NCI-H748 treated with DMSO at 0.1 percent for 48 hours (cell line): ENCODE results near the gene TAS1R1.
"Not testable (repeated sequence)": the region's sequence is repeated elsewhere in the genome, so short reads cannot be mapped to it uniquely, and the experiment has no call there.

ENCODE experiments used
- DNase-seq: peaks from one replicate; lab custom pipeline; 2025; lab: John Stamatoyannopoulos, UW

TAS1R1 gene

DNA sequence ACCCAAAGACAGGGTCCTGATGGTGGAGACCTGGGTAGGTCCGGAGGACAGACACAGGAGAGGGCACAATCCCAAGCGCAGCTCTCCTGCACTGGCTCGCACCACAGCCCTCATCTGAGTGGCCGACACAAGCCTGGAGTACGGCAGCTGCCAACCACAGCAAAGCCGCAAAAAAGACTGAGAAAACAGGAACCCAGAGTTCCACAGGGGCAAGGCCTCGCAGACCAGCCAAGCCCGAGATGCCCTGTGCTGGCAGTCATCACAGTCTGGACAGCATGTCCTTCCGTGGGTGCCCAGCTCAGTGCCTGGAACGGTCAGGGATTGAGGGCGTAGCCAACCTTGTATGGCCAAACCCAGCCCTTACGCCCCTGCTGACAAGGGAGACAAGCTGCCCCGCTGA is 36.1 kb downstream of the TAS1R1 start:
- no peak for DNase-seq

DNA sequence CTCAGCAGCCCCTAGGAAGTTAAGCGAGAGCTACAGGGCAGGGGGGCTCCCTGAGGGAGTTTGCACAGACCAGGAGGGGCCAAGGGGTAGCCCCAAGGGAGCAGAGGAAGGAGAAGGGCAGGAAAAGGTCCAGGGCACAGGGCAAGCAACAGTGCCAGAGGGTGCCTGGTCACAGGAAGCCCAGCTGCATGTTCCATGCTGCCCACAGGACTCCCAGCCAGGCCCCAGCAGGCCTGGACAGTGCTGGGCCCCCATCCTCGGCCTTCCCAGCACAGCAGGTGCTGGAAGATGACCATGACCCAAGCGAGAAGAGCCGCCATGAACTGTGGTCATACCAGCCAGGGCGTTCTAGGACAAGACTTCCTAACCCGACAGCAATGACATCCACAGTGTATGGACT is 36.5 kb downstream of the TAS1R1 start:
- no peak for DNase-seq

DNA sequence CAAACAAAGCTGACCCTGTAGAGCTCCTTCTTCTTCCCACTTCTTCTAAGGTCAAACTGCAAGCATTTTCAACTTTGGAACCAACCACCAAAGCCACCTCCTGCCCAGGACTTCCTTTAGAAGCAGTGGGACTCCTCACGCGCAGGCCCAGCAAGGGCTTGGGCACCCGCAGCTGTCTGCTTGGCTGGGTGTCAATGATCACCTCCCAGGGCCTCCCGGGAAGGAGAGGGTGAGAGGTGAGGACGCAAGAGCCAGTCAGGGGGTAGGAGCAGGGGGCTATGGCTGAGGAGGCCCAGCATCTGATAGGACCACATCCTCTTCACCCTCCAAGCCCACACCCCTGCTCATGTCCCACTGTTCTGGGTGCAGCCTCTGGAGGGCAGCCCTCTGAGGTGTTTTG is 37.3 kb downstream of the TAS1R1 start:
- no peak for DNase-seq

DNA sequence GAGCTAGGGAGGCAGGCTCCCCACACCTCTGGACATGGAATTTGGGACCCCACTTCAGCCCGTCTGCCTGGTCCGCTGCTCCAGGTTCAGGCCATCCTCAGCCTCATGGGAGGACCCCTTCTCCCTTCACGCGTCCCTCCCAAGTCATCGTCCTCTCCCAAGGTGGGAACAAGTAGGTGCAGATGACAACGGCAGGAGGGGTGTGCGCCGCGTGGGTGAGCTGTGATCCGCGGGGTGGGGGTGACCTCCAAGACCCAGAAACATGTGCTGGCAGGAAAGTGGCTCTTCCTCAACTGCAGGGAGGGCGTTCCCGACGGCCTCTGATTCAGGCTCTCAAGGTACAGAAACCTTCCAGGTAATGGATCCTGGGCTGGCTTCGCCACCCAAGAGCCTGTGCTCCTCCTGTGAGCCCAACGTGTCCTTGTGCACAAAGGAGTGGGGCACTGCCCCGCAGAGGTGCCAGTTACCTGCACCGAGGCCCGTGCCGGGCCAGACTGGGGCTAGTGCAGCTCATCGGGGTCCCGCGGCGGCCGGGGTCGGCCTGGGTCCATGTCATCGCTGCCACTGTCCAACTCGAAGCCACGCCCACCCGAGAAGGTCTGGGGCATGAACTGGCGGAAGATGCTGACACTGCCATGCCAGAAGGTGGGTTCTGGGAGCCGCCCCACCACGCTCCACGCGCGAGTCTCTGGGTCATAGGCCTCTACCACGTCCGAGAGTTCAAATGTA is 37.9 kb downstream of the TAS1R1 start:
- DNase-seq = no peak

DNA sequence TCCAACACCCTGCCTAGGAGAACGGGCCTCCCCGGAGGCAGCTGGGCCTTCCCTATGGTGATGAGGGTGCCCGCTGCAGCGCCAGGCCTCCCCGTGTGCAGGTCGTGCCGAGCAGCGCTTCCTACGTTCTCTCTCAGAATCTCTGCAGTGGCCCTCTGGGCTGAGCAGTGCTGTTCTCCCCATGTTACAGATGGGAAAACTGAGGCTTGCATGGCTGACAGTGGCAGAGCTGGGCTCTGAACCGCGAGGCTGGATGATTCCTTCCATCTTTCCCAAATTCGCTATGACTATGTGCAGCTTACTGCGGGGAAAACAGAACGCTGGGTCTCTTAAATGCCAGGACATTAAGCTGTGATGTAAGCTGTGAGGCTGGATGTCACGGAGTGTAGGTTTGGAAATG is 38.7 kb downstream of the TAS1R1 start:
- no peak for DNase-seq

DNA sequence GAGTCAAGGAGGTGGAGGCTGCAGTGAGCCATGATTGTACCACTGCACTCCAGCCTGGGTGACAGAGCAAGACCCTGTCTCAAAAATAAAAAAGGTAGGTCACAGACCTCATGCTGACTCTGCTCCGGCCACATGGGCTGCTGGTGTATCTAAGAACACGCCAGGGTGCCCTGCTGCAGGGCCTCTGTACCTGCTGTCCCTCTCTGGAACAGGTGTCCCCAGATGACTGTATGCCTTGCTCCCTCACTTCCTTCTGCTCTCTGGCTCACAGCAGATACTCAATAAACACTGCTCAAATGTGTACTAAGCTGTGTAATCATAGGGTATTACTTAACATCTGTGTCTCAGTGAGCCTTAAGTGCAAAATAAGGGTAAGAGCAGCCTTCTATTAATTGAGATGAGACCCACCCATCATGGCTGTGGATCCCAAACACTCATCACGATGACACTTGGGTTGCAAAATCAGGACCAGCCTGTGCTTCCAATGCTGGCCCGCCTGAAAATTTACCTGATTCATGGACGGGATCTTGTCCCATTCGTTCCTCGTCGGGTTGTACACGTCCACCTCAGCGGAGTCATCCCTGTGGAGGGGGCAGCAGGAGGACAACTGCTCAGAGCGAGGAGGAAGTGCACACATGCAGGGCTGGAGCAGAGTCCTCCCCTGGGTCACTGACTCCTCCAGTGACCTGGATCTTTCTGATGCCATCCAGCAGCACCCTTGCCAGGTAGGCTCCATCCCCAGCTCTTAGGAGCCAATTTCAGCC is 40.1 kb downstream of the TAS1R1 start:
- DNase-seq = no peak

DNA sequence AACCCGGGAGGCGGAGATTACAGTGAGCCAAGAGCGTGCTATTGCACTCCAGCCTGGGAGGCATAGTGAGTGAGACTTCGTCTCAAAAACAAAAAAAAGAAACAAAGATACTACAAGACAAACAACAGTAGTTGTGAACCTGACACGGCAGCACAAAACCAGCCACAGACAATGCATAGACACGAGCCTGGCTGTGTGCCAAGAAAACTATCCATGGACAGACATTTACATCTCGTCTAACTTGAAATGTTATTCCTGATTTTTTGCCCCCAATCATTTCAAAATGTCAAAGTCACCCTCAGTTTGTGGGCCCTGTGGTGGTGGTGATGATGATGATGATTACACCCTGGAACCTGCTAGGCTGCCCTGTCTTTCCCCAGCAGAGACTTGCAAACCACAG is 41.2 kb downstream of the TAS1R1 start:
- DNase-seq = no peak

DNA sequence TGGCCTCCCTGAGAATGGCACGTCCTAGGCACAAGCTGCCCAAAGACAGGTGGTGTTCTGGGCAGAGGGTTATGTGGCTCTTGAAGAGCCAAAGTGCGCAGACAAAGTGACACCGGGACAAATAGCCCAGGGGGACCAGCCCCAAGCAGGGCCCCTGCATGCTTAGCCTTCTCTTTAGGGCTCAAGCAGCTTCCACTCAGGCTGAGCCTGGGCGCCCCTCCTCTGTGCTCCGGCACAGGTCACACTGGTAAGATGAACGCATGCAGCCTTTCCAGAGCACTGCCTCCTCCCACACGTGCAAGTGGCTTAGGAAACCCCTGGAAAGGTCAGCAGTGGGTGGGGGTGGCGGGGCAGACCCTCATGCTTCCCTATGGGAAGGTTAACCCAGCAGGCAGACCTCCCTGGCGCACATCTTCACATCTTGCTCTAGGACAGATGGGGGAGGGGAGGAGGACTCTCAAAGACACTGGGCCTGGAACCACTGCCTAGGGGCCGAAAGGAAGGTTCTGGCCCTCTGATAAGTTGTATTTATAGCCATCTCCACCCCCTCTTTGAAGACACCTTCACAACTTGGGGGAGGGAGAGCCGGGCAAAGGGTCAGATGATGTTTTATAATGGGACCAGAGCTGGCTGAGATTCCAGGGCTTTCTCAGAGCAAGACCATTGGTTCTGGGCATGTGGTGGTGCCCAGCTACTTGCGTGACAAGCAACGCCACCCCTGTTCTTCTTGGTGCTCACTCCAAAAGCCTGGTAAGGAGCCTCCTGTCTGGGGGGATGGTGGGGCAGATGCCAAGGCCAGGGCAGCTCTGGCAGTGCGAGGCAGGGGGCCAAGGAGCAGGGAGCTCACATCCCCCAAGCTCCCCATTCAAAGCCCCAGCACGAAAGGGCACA is 42.0 kb downstream of the TAS1R1 start:
- DNase-seq = no peak

DNA sequence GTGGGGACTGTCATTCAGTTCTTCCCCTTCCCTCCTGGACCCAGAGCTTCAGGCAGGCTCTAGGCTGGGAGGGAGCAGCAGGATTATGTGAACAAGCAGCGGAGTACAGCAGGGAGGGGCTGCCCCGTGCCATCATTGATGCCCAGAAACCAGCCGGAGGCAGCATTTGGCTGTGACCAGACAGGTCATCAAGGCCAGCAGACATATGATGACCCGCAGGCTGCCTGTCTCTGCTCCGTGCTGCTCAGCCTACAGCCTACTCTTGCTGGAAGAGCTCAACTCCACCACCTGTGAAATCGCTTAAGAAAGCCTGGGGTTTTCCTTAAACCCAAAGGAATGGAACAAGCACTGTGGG is 42.6 kb downstream of the TAS1R1 start:
- DNase-seq = no peak

DNA sequence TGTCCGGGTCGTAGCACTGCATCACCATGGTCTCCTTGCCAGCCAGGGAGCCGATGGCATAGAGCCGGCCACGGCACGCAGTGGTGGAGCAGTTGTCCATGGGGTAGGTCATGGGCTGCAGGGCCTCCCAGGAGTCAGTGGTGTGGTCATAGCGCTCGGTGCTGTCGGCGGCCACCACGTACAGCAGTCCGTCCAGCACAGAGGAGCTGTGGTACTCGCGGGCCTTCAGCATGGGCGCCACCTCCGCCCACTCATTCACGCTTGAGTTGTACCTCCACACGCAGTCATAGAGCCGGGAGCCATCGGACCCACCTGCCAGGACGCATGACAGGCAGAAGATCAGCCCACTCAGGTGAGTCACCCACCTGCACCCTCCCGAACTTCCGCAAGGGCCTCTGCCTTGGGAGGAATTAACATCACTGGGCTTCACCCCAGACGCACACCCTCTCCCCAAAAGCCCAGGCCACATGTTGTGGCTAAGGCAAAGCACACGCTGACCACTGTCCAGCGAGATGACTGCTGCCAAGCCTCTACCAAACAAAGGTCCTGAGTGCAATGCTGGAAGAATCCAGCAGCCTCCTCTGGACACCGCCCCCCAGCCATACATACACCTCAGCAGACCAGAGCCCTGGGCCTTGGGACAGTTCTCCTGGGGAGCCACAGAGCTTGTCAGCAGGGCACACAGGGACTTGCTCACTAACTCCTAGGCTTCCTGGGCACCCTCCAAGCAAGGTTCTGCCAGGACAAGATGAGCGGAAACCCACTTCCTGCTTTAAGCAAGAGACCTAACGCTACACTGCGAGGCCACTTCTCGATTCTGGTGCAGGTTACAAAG is 44.3 kb downstream of the TAS1R1 start:
- DNase-seq = no peak

DNA sequence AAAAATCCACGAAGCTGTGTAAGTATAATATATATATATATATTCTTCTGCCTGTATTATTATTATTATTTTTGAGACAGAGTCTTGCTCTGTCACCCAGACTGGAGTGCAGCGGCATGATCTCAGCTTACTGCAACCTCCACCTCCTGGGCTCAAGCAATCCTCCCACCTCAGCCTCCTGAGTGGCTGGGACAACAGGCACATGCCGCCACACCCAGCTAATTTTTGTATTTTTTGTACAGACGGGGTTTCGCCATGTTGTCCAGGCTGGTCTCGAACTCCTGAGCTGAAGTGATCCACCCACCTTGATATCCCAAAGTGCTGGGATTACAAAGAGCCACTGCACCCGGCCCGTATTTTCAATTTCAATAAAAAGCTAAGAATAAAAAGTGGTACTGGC is 44.9 kb downstream of the TAS1R1 start:
- DNase-seq = not testable (repeated sequence)

DNA sequence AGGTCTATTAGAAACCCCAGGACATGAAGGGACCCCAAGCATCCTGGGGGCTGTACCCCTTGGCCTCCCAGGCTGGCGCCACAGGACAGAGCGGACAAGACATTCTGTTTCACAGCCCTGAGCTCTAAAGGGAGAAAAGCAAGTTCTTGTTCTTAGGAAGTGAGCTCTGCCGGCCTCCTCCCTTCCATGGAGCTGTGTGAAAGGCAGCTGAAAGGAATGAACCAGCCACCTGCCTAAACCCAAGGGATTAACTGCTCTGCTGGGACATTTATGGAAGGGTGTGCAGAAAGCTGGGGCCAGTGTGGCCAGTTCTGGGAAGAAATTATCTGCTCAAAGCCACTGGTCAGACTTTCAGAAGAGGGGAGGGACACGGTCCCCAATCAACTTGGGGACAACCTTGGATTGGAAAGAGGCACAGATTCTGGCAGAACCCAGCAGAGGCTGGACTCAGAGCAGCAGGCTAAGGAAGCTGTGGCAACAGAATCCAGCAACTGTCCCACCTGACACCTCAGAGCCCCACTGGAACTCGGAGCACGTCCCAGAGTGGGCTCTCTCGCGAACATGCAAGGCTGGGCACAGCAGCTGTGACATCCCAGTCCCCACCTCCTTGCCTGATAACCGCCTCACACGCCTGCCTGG is 45.4 kb downstream of the TAS1R1 start:
- DNase-seq = no peak

DNA sequence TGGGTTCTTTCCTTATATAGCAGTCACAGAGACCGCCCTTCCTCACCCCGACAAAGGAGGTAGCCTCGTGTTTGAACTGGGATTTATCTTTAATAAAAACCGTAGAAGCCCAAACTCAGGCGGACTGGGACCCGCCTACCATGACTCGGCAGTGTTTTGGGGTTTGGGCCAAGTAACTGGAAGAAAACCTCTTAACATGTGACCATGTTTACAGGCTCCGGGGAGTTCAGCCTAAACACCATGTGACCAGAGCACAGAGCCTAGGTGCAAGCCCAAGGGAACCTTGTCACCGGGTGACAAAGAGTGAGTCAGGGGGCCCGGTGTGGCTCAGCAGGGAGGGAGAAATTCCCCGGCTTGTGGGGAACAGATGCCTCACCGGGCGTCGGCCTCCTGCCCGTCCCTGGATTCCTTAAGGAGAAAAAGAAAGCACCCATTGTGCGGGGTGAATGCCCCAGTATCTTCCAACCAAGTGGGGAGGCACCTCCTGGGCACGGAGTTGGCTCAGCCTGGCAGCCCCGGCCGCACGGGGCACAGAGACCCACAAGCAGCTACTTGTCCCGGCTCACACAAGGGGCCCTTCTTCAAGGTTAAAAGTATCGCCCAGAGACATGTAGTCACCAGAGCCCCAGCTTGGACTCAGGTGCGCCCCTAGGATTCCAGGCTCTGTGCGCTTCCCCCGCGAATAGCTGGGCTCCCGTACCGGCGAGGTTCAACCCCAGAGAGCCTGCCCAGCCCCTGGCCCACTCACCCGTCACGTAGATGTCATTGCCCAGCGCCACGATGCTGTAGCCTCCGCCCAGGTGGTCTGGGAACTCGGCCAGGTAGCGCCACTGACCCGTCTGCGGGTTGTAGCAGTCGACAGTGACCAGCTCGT is 46.2 kb downstream of the TAS1R1 start:
- DNase-seq = no peak

DNA sequence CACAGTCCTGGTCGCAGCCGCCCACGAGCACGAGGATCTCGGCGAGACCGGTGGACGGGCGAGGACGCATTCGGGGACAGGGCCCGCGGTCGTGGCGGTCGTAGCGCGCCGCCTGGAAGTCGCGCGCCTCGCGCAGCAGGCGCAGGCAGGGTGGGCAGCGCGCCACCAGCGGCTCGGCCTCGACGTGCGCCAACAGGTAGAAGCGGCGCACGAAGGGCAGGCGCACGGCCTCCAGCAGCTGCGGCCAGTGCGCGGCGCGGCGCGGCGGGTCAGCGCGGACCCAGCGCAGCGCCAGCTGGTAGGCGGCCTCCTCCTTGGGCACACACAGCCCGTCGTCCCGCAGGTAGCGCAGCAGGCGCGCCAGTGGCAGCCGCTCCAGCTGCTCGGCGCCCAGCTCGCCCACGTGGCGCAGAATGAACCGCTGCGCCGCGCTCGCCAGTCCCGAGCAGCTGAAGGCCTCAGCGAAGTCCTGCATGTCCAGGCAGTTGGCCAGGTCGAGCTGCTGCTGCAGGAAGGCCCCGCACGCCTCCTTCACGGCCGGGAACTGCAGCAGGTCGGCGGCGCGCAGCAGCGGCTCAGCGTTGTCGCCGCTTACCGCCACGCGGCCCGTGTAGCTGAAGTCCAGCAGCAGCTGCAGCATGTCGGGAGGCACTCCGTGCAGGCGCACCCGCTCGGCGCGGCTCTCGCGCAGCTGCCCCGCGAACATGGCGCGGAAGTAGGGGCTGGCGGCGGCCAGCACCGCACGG is 47.0 kb downstream of the TAS1R1 start:
- DNase-seq = no peak

DNA sequence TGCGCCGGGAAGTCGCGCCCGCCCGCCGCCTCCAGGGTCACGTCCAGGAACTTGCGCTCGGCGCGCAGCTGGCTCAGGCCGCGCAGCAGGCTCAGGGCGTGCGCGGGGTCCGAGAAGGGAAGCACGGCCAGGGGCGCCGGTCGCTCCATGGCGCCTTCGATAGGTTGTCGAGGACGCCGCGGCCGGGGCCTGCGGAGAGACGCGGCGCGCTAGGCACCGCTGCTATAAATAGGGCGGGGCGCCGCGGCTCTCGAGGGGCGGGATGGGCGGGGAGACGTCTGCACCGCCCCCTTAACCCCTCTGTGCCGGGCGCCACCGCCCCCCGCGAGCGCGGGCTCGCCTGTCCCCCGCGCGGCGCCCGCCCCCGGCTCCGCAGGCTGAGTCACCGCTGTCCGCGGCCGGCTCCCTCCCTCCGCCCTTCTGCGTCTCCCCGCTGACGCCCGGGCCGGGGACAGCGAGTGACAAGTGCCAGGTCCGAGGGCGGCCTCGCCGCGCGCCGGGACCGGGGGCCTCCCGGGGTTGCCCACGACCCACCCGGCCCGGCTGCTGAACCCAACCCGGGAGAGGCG is 47.6 kb downstream of the TAS1R1 start, which contains the start of gene KLHL21:
Gene KLHL21, minus strand, starts transcription at position 201 of the 569 bp plus-strand sequence. Its CDS starts 52 bp downstream, at position 149.
- peak; percentile 34 for DNase-seq

DNA sequence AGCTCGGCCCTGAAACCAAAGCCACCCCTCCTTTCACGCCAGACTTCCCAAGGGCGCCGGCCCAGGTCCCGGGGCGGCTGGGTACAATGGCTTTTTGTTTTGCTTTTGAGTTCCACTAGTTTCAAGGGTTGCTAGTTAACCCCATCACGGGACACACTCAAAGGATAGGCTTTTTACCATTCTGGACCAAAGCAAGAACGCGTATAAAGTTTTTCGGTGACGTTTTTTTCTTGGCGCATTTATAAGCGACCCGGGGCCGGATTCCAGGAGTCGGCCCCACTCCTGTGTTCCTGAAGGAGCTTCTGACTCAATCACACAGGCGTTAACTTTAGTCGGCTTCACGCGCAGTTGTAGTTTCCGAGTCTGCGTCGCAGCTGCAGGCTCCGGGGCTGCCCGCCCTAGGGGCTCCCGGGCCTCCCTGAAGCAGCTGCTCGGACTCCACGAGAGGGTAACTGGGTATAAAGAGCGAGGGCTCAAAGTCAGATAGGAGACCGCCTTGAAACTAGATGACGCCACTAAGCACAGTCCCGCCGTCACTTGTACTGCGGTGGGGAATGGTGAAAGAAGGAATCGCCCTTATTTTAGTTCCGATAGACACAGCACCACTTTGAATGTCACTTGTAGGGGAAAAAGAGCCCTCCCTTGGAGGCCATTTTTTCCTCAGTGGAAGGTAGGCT is 48.3 kb downstream of the TAS1R1 start:
- no peak for DNase-seq

DNA sequence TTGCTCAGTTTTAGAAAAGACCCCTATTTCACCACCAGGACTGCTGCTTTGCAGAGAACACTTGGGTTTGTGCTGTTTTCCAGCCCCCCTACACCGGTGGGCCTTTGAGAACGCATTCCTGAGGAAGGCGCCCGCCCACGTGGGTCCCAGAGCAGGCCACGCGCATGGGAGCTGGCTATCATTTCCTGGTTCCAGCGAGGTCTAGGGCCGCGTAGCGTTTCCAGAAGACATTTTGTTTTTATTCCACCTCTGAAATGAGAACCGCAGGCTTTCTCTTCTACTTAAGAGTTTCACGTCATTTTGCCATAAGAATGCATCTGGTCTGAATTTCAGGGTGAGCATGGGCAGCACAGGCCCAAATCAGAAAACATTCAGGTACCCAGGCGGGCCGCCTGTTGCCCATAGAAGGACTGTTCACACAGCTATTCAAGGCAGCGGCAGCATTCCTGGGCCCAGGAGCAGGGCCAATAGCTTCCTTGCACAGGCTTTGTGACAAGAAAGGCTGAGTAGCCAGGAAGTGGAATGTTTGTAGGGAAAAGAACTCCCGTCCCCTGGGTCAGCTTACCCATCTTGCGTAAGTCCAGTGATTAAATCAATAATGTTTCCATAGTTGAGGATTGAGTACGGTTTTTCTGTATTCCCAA is 48.9 kb downstream of the TAS1R1 start:
- DNase-seq = no peak
